B cell (primary cell): ENCODE results near the gene GAL3ST2. TPM values are rescaled to one million over a fixed set of nuclear protein-coding genes. Genes with fewer than 3 reads are reported as not detected.

Experiments used
- ATAC-seq: fragments of 200-7000 bp; cut with Tn5 transposase; one replicate; pipeline ENCODE4 v1.10.0; 2021; ENCODE audit warnings: low read depth, mild to moderate bottlenecking, moderate number of reproducible peaks, moderate library complexity
- CTCF ChIA-PET: fragments of 350-600 bp; sonication (Branson Sonifier 250); formaldehyde crosslinking; loops from one replicate; lab custom pipeline; 2021; ENCODE audit warnings: antibody characterized with exemption, inconsistent platforms; lab: Charles Lee
- POLR2A ChIA-PET: fragments of 350-600 bp; sonication (Branson Sonifier 250); formaldehyde crosslinking; loops from one replicate; lab custom pipeline; 2021; ENCODE audit warnings: antibody characterized with exemption; lab: Charles Lee
- DNase-seq: peaks from one replicate; pipeline ENCODE4 v3.0.0; 2013
- H2AFZ ChIP-seq: 2 replicates; pipeline ENCODE4 v1.6.1; 2012; ENCODE audit warnings: mild to moderate bottlenecking, low read depth, low read length; ENCODE audit not compliant: insufficient read depth, poor library complexity, severe bottlenecking
- H3K27ac ChIP-seq, 2 donors: 1 replicate in 1 of 2; 2 replicates in 1 of 2; pipeline ENCODE4 v1.5.1; 2012 to 2013; ENCODE audit warnings: low read length in 2 of 2, mild to moderate bottlenecking in 2 of 2, moderate library complexity in 1 of 2
- H3K27me3 ChIP-seq, 4 experiments: fragments of 200-600 bp in 1 of 4; sonication (generic) in 1 of 4; replicated peaks in 1 of 4; 1 replicate in 2 of 4; 2 replicates in 2 of 4; pipeline versions ENCODE4 v1.6.1 to v1.7.0; 2013 to 2016; ENCODE audit warnings: low read length in 3 of 4, mild to moderate bottlenecking in 2 of 4, mixed read lengths in 1 of 4, moderate library complexity in 1 of 4; ENCODE audit not compliant: insufficient read depth in 4 of 4, control insufficient read depth in 3 of 4; ENCODE audit errors: control extremely low read depth in 1 of 4
- H3K36me3 ChIP-seq, 2 experiments: replicated peaks in 1 of 2; 1 replicate in 1 of 2; 2 replicates in 1 of 2; pipeline versions ENCODE4 v1.6.1 to v1.7.1; 2013; ENCODE audit warnings: low read length in 1 of 2; ENCODE audit not compliant: insufficient read depth in 2 of 2, control insufficient read depth in 1 of 2; ENCODE audit errors: control extremely low read depth in 1 of 2, extremely low read depth in 1 of 2
- H3K4me1 ChIP-seq, 2 donors: fragments of 200-600 bp in 1 of 2; sonication (generic) in 1 of 2; 1 replicate in 1 of 2; 2 replicates in 1 of 2; pipeline versions ENCODE4 v1.5.1 to v1.6.1; 2013 to 2017; ENCODE audit warnings: low read length in 2 of 2; ENCODE audit not compliant: control insufficient read depth in 2 of 2, insufficient read depth in 2 of 2
- H3K4me2 ChIP-seq: replicated peaks from 2 replicates; pipeline ENCODE3; 2012; ENCODE audit warnings: mild to moderate bottlenecking, low read depth, low read length; ENCODE audit not compliant: poor library complexity, severe bottlenecking
- H3K4me3 ChIP-seq, 5 experiments: fragments of 200-600 bp in 1 of 5; sonication (generic) in 1 of 5; 1 replicate in 3 of 5; 2 replicates in 2 of 5; pipeline versions ENCODE4 v1.5.1 to v1.7.0; 2011 to 2016; ENCODE audit warnings: low read length in 4 of 5, mild to moderate bottlenecking in 4 of 5, low read depth in 2 of 5, control low read depth in 1 of 5, moderate library complexity in 1 of 5; ENCODE audit not compliant: insufficient read depth in 1 of 5; ENCODE audit errors: control extremely low read depth in 1 of 5, extremely low read depth in 1 of 5
- H3K79me2 ChIP-seq: fragments of 200-600 bp; sonication (generic); one replicate; pipeline ENCODE4 v1.6.0; 2016; ENCODE audit warnings: low read length; ENCODE audit not compliant: control insufficient read depth, insufficient read depth
- H3K9ac ChIP-seq: fragments of 200-600 bp; sonication (generic); 2 replicates; pipeline ENCODE4 v1.6.1; 2017; ENCODE audit warnings: mild to moderate bottlenecking, low read length, moderate library complexity
- H3K9me3 ChIP-seq, 3 donors: one replicate each; pipeline versions ENCODE4 v1.6.1 to v1.7.1; 2013; ENCODE audit warnings: low read length in 2 of 3; ENCODE audit not compliant: control insufficient read depth in 2 of 3, insufficient read depth in 1 of 3; ENCODE audit errors: control extremely low read depth in 1 of 3
- H4K20me1 ChIP-seq: 2 replicates; pipeline ENCODE4 v1.6.0; 2012; ENCODE audit warnings: mild to moderate bottlenecking, low read length; ENCODE audit not compliant: insufficient read depth, control insufficient read depth, poor library complexity, severe bottlenecking
- H3K27ac Mint-ChIP-seq: one replicate; pipeline ENCODE4 v1.8.0; 2021; ENCODE audit warnings: mixed read lengths
- H3K27me3 Mint-ChIP-seq: one replicate; pipeline ENCODE4 v1.8.0; 2021; ENCODE audit warnings: mixed read lengths
- H3K4me1 Mint-ChIP-seq: one replicate; pipeline ENCODE4 v1.8.0; 2021; ENCODE audit warnings: mixed read lengths
- H3K4me3 Mint-ChIP-seq: one replicate; pipeline ENCODE4 v1.8.0; 2021; ENCODE audit warnings: mixed read lengths
- H3K9me3 Mint-ChIP-seq: one replicate; pipeline ENCODE4 v1.8.0; 2022; ENCODE audit warnings: mixed read lengths; ENCODE audit not compliant: insufficient read depth
- EZH2 ChIP-seq: IDR thresholded peaks from 2 replicates; pipeline ENCODE4 v1.6.1; 2012; ENCODE audit warnings: borderline replicate concordance, low read depth, mild to moderate bottlenecking, moderate library complexity, low read length; ENCODE audit not compliant: insufficient read depth, poor library complexity, severe bottlenecking
- WGBS: methylation state at CpG from one replicate; pipeline ENCODE4 v1.1.5; 2013; ENCODE audit warnings: missing lambda C conversion rate; ENCODE audit not compliant: insufficient coverage; 5-methylcytosine and 5-hydroxymethylcytosine counted together
- intact Hi-C: fragments of 100-400 bp; cut with micrococcal nuclease; formaldehyde crosslinking; loops from one replicate; pipeline ENCODE4 v1.10.0; 2022
- polyA plus RNA-seq: library from polyadenylated mRNA; depleted of rRNA; stranded (reverse); fragments of >200 nt; gene quantifications from 2 replicates; pipeline ENCODE4 v1.2.3, GENCODE V29; 2012
- total RNA-seq, 2 donors: library from RNA; stranded (reverse); fragments of 120-200 nt in 1 of 2; gene quantifications; 1 replicate in 1 of 2; 2 replicates in 1 of 2; pipeline versions ENCODE4 v1.2.3 to v1.2.4, GENCODE V29; 2013 to 2022
- TF ChIP-seq, protein P1 (sequence below): fragments of 200-600 bp; IDR thresholded peaks from one replicate; pipeline ENCODE4 v1.8.0; 2022; ENCODE audit warnings: antibody characterized with exemption, mild to moderate bottlenecking

GAL3ST2 gene
- total and polyA plus RNA-seq, 2 donors (not counting 1 experiment from before 2014, with no cell fraction given), result 0.10 TPM; not detected in 1

DNA sequence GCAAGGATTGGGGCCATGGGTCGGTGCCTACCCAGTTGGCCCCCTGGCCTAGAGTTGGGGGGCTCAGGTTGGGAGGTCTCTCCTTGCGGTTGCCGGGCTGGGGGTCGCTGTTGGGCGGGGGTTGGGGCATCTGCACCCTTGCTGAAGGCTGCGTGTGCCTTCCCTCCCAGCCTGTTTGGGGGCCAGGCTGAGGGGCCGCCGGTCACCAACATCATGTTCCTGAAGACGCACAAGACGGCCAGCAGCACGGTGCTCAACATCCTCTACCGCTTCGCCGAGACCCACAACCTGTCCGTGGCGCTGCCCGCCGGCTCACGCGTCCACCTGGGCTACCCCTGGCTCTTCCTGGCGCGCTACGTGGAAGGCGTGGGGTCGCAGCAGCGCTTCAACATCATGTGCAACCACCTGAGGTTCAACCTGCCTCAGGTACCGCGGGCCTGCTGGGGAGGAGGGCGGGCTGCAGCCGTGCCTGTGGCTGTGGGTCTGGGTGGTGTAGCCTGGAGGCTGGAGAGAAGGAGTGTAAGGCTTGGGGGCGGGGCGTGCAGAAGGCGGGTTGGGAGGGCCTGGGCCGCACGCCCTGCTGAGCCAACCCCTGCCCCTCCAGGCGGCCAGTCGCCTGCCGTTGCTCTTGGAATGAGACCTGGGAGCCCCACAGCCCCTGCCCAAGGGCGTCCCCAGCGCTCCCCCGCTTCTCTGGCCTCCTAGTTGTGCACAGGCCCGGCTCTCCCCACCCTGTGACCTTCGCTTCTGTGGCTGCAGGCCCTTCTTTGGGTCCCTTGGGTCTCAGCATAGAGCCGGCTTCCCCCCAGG lies 25.2 kb downstream of the GAL3ST2 start:
- H3K79me2 ChIP-seq, result no peaks in the 10 kb centered on the region
- WGBS, result 90% methylated on average over 43 of the region's 44 CpGs
- DNase-seq (no peak), ATAC-seq (no peak)
- Mint-ChIP-seq H3K27ac (no peak overlapping the region), H3K4me1 (peaks cover 13% of the 10 kb centered on the region), H3K9me3 (no peaks in the 10 kb centered on the region), H3K27me3 (peaks cover 3% of the 10 kb centered on the region), H3K4me3 (no peak overlapping the region)
- no peak overlapping the region for H2AFZ ChIP-seq
- peaks cover 12 to 19% of the 10 kb centered on the region in 2 donors for H3K4me1 ChIP-seq
- no peak overlapping the region for H3K9ac ChIP-seq
- no peak overlapping the region for H3K27ac ChIP-seq
- H3K4me2 ChIP-seq, result no peak overlapping the region
- no peaks in the 10 kb centered on the region for H3K9me3 ChIP-seq
- no peaks in the 10 kb centered on the region for H3K36me3 ChIP-seq
- no peak for TF ChIP-seq EZH2
- TF ChIP-seq, protein P1, sequence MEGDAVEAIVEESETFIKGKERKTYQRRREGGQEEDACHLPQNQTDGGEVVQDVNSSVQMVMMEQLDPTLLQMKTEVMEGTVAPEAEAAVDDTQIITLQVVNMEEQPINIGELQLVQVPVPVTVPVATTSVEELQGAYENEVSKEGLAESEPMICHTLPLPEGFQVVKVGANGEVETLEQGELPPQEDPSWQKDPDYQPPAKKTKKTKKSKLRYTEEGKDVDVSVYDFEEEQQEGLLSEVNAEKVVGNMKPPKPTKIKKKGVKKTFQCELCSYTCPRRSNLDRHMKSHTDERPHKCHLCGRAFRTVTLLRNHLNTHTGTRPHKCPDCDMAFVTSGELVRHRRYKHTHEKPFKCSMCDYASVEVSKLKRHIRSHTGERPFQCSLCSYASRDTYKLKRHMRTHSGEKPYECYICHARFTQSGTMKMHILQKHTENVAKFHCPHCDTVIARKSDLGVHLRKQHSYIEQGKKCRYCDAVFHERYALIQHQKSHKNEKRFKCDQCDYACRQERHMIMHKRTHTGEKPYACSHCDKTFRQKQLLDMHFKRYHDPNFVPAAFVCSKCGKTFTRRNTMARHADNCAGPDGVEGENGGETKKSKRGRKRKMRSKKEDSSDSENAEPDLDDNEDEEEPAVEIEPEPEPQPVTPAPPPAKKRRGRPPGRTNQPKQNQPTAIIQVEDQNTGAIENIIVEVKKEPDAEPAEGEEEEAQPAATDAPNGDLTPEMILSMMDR, result no peak
- H4K20me1 ChIP-seq, result no peaks in the 10 kb centered on the region
- no peak overlapping the region for H3K4me3 ChIP-seq
- ChIA-PET POLR2A (no interaction called here), CTCF (no interaction called here)
- intact Hi-C loops, result no loop called here
- peaks cover 0 to 13% (median 10%) of the 10 kb centered on the region in 4 experiments for H3K27me3 ChIP-seq
